HG03045 (cell line): Measurements from ENCODE around the gene CHAC1.

Experiments used
- ATAC-seq: cut with Tn5 transposase; IDR thresholded peaks from one replicate; pipeline ENCODE4 v1.9.1; 2021; ENCODE audit warnings: mild to moderate bottlenecking, moderate library complexity; ENCODE audit not compliant: unreplicated experiment

Gene CHAC1

GRCh38 chr15:40982855-40983254 lies 29.6 kb downstream of the CHAC1 start:
- ATAC-seq = no peak

GRCh38 chr15:40984406-40984805 lies 31.1 kb downstream of the CHAC1 start:
- ATAC-seq = no peak

- no peak for ATAC-seq
Measured at GRCh38 chr15:40984964-40985363, 31.7 kb downstream of the CHAC1 start.

- ATAC-seq = no peak
Measured at GRCh38 chr15:40985541-40986330, 32.5 kb downstream of the CHAC1 start.

GRCh38 chr15:40986820-40987219 lies 33.5 kb downstream of the CHAC1 start:
- no peak for ATAC-seq

GRCh38 chr15:40988156-40988555 lies 34.9 kb downstream of the CHAC1 start:
- no peak for ATAC-seq

- no peak for ATAC-seq
Measured at GRCh38 chr15:40990080-40990479, 36.8 kb downstream of the CHAC1 start.

- ATAC-seq = no peak
Measured at GRCh38 chr15:40990789-40991188, 37.5 kb downstream of the CHAC1 start.

- no peak for ATAC-seq
Measured at GRCh38 chr15:40991355-40991754, 38.1 kb downstream of the CHAC1 start.

- ATAC-seq = no peak
Measured at GRCh38 chr15:40992241-40992741, 39.0 kb downstream of the CHAC1 start.

GRCh38 chr15:40992825-40993224 lies 39.6 kb downstream of the CHAC1 start:
- no peak for ATAC-seq

GRCh38 chr15:40995656-40996055 lies 42.4 kb downstream of the CHAC1 start:
- ATAC-seq = no peak

GRCh38 chr15:40999190-40999589 lies 45.9 kb downstream of the CHAC1 start:
- no peak for ATAC-seq

- ATAC-seq = no peak
Measured at GRCh38 chr15:41001524-41002214, 48.4 kb downstream of the CHAC1 start.

GRCh38 chr15:41004490-41004889 lies 51.2 kb downstream of the CHAC1 start:
- no peak for ATAC-seq
